IMR-90 (cell line): ENCODE measurements around the gene KCNAB1.

Experiments used
- CEBPB ChIP-seq: IDR thresholded peaks from 2 replicates; pipeline ENCODE4 v1.6.1; 2012; ENCODE audit warnings: low read depth, low read length, improper control_type of control experiment
- CHD1 ChIP-seq: IDR thresholded peaks from 2 replicates; pipeline ENCODE4 v1.6.1; 2012; ENCODE audit warnings: low read depth, low read length, improper control_type of control experiment
- CTCF ChIP-seq: conservative IDR thresholded peaks from 2 replicates; pipeline ENCODE4 v1.5.1; 2012; ENCODE audit warnings: mild to moderate bottlenecking, low read depth, low read length, improper control_type of control experiment
- MAFK ChIP-seq: IDR thresholded peaks from 2 replicates; pipeline ENCODE4 v1.6.1; 2012; ENCODE audit warnings: low read depth, low read length, improper control_type of control experiment
- MAZ ChIP-seq: IDR thresholded peaks from 2 replicates; pipeline ENCODE4 v1.6.1; 2012; ENCODE audit warnings: low read depth, mild to moderate bottlenecking, low read length, improper control_type of control experiment, moderate library complexity, borderline replicate concordance
- POLR2A ChIP-seq: IDR thresholded peaks from 2 replicates; pipeline ENCODE4 v1.6.1; 2012; ENCODE audit warnings: mild to moderate bottlenecking, low read depth, low read length
- RAD21 ChIP-seq: IDR thresholded peaks from 2 replicates; pipeline ENCODE4 v1.6.1; 2012; ENCODE audit warnings: low read length, improper control_type of control experiment
- RFX5 ChIP-seq: IDR thresholded peaks from 2 replicates; pipeline ENCODE4 v1.8.0; 2012; ENCODE audit warnings: low read depth, mild to moderate bottlenecking, low read length, moderate library complexity
- SMC3 ChIP-seq: fragments of 150-350 bp; IDR thresholded peaks from 2 replicates; pipeline ENCODE4 v1.6.1; 2016; ENCODE audit warnings: low read depth, mild to moderate bottlenecking, antibody characterized with exemption, low read length, moderate library complexity
- USF2 ChIP-seq: fragments of 150-350 bp; IDR thresholded peaks from 2 replicates; pipeline ENCODE4 v1.6.1; 2017; ENCODE audit warnings: mild to moderate bottlenecking, antibody characterized with exemption, low read length, low read depth
- TF ChIP-seq, protein P1 (sequence below): fragments of 150-350 bp; IDR thresholded peaks from 2 replicates; pipeline ENCODE4 v1.6.1; 2016; ENCODE audit warnings: low read depth, mild to moderate bottlenecking, low read length, moderate library complexity, borderline replicate concordance

GRCh38 chr3:156471431-156471830 lies 351.1 kb downstream of the KCNAB1 start:
- TF ChIP-seq POLR2A (no peak), CTCF (no peak), RAD21 (no peak), SMC3 (no peak), RFX5 (no peak), MAZ (no peak), USF2 (no peak), CEBPB (no peak), MAFK (no peak), CHD1 (no peak)
- TF ChIP-seq, protein P1, sequence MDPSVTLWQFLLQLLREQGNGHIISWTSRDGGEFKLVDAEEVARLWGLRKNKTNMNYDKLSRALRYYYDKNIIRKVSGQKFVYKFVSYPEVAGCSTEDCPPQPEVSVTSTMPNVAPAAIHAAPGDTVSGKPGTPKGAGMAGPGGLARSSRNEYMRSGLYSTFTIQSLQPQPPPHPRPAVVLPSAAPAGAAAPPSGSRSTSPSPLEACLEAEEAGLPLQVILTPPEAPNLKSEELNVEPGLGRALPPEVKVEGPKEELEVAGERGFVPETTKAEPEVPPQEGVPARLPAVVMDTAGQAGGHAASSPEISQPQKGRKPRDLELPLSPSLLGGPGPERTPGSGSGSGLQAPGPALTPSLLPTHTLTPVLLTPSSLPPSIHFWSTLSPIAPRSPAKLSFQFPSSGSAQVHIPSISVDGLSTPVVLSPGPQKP: no peak
